ENCODE data around the gene ERCC8.
"Not testable (repeated sequence)": the region's sequence is repeated elsewhere in the genome, so short reads cannot be mapped to it uniquely, and the experiment has no call there.

ERCC8 gene, protein sequence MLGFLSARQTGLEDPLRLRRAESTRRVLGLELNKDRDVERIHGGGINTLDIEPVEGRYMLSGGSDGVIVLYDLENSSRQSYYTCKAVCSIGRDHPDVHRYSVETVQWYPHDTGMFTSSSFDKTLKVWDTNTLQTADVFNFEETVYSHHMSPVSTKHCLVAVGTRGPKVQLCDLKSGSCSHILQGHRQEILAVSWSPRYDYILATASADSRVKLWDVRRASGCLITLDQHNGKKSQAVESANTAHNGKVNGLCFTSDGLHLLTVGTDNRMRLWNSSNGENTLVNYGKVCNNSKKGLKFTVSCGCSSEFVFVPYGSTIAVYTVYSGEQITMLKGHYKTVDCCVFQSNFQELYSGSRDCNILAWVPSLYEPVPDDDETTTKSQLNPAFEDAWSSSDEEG

DNA sequence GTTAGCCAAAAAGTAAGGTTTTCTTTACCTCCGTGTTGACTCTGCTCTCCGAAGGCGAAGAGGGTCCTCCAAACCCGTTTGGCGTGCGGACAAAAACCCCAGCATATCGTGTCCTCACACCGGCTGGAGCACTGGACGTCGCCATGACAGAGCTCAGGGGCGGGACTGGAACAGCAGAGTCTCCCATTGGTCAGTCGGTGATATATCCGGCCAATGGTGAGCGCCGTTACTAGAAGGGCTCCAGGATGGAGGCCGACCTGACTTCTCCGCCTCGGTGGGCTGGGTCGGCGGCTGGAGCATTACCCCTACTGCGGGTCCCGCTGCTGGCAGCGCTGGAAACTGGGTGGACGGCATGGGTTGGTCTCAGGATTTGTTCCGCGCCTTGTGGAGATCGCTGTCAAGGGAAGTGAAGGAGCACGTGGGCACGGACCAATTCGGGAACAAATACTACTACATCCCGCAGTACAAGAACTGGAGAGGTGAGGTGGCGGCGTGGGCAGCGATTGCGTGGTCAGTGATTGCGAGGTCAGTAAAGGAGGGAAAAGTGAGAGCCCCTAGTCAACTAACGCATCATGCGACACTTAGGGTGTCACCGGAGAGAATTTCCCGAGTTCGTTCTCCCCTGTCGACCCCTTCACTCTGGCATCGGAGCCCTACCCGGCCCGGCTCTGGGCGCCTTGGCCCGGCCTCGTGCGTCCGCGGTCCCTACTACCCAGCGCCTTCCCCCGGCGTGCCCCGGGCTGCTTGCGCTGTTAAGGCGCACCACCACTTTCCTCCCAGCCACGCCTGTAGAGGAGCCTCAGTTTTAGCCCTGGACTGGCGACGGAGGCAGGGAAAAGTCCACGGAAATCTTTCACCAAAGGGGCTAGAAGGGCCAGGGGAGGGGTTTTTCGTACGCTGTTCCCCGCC, at the start of gene ERCC8, which contains the start of gene NDUFAF2:
ERCC8 (minus strand) TSS at position 167 of the 909 bp plus-strand sequence; CDS start at position 105, 62 bp downstream.
NDUFAF2 (plus strand) TSS at position 302 of the 909 bp plus-strand sequence; CDS start at position 353, 51 bp downstream.
- H3K27ac ChIP-seq: peak within 1 kb of the TSS; percentile 78
- TF ChIP-seq ZFX (IDR thresholded peaks at IDR 0.05; ENCODE audit: borderline replicate concordance): no peak
- TF ChIP-seq, protein P1, sequence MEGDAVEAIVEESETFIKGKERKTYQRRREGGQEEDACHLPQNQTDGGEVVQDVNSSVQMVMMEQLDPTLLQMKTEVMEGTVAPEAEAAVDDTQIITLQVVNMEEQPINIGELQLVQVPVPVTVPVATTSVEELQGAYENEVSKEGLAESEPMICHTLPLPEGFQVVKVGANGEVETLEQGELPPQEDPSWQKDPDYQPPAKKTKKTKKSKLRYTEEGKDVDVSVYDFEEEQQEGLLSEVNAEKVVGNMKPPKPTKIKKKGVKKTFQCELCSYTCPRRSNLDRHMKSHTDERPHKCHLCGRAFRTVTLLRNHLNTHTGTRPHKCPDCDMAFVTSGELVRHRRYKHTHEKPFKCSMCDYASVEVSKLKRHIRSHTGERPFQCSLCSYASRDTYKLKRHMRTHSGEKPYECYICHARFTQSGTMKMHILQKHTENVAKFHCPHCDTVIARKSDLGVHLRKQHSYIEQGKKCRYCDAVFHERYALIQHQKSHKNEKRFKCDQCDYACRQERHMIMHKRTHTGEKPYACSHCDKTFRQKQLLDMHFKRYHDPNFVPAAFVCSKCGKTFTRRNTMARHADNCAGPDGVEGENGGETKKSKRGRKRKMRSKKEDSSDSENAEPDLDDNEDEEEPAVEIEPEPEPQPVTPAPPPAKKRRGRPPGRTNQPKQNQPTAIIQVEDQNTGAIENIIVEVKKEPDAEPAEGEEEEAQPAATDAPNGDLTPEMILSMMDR (IDR thresholded peaks at IDR 0.05): no peak

DNA sequence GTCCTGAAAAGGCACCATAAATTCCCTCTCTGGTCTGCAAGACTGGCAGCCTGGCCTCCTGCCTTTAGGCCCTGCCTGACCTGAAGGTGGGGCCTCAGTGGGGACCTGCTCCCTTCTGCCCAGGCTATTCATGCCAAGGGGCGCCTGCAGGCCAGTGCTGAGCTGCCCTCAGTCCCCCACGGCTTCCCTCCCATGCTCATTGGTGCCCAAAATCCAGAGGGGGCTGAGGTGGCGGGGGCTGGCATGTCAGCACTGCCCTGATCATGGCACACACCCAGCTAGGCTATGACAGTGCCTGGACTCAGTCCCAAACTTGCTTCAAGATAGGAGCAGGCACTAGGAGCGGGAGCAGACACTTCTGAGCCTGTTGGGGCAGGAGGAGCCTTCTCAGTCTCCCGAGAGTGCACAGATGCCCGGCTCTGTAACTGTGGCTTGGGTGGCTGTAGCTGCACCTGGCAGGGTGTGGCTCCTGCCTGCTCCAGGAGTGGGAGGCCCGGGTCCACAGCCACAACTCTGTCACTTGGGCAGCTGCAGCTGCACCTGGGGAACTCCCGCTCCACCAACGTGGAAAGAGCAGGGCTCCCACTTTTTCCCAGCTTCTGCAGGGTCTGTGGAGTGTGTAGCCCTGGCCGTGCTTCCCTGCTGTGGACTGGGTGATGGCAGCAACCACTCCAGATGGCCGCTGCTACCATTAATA, 49.2 kb upstream of the ERCC8 start:
- H3K27ac ChIP-seq: no peak overlapping the region

DNA sequence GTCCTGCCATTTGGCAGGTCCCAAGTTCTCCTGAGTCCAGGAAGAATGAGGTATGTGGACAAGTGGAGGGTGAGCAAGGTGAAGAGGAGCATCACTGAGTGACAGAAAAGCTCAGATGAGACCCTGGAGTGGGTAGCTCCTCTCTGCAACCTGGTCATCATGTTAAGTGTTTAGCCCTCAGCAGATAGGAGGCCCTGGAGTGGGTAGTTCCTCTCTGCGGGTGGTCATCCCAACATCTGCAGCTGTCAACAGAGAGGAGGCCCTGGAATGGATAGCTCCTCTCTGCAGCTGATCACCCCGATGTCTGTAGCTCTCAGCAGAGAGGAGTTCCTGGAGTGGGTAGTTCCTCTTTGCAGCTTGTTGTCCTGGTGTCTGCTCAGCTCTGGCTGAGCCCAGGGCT, 48.6 kb upstream of the ERCC8 start:
- TF ChIP-seq, protein P1 (IDR thresholded peaks at IDR 0.05): no peak
- no peak for TF ChIP-seq ZFX (IDR thresholded peaks at IDR 0.05; ENCODE audit: borderline replicate concordance)
- no peak overlapping the region for H3K27ac ChIP-seq

More for the DNA sequence above, 49.2 kb upstream of the ERCC8 start:
- TF ChIP-seq, protein P1 (IDR thresholded peaks at IDR 0.05): no peak
- TF ChIP-seq ZFX (IDR thresholded peaks at IDR 0.05; ENCODE audit: borderline replicate concordance): no peak

DNA sequence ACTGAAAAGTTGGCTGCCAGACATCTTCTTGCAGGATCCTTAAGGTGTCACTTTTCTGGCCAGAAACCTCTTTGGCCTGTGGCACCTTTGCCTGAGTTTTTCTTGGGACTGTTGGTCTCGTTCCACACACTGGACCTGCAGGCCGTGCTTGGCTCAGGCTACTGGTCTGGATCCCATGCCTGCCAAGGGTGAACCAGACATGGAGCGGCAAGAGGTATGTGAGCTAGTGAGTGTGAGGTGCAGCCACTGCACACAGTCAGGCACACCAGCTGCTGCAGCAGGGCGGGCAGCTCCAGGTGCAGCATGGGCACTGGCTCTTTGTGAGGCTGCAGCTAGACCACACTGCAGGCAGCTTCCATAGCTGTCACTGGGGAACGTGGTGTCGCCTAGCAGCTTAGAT, 48.0 kb upstream of the ERCC8 start:
- no peak overlapping the region for H3K27ac ChIP-seq
- TF ChIP-seq, protein P1 (IDR thresholded peaks at IDR 0.05): no peak
- no peak for TF ChIP-seq ZFX (IDR thresholded peaks at IDR 0.05; ENCODE audit: borderline replicate concordance)

DNA sequence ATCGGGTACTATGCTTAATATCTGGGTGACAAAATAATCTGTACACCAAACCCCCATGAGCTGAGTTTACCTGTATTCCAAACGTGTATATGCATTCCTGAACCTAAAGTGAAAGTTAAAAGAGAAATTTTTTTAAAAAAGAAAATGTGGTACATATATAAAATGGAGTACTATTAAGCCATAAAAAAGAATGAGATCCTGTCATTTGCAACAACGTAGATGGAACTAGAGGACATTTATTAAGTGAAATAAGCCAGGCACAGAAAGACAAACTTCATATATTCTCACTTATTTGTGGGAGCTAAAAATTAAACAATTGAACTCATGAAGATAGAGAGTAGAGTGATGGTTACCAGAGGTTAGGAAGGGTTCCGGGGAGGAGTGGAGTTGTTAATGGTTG, 44.9 kb upstream of the ERCC8 start:
- no peak overlapping the region for H3K27ac ChIP-seq
- no peak for TF ChIP-seq ZFX (IDR thresholded peaks at IDR 0.05; ENCODE audit: borderline replicate concordance)
- TF ChIP-seq, protein P1 (IDR thresholded peaks at IDR 0.05): no peak

DNA sequence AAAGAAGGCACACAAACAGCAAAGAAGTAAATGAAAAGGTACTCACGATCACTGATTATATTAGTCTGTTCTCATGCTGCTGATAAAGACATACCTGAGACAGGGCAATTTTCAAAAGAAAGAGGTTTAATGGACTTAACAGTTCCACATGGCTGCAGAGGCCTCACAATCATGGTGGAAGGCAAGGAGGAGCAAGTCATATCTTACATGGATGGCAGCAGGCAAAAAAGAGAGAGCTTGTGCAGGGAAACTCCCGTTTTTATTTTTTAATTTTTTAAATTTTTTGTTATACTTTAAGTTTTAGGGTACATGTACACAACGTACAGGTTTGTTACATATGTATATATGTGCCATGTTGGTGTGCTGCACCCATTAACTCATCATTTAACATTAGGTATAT, 37.3 kb upstream of the ERCC8 start:
- not testable (repeated sequence) for H3K27ac ChIP-seq

DNA sequence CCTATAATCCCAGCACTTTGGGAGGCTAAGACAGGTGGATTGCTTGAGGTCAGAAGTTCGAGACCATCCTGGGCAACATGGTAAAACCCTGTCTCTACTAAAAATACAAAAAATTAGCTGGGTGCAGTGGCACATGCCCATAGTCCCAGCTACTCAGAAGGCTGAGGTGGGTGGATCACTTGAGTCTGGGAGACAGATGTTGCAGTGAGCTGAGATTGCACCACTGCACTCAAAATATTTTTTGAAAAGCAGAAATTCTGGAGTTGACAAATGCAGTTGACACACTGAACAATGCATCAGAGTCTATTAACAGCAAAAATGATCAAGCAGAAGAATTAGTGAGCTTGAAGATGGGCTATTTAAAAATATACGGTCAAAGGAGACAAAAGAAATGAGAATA, 35.6 kb upstream of the ERCC8 start:
- no peak overlapping the region for H3K27ac ChIP-seq
- TF ChIP-seq, protein P1 (IDR thresholded peaks at IDR 0.05): no peak
- no peak for TF ChIP-seq ZFX (IDR thresholded peaks at IDR 0.05; ENCODE audit: borderline replicate concordance)
